SKM-1 treated with dmso at 0.1 percent for 144 hours (cell line): ENCODE measurements around the gene SPOP.

Experiments used
- DNase-seq: peaks from one replicate; lab custom pipeline; 2025; ENCODE audit not compliant: unreplicated experiment; lab: John Stamatoyannopoulos, UW

The SPOP gene

DNA sequence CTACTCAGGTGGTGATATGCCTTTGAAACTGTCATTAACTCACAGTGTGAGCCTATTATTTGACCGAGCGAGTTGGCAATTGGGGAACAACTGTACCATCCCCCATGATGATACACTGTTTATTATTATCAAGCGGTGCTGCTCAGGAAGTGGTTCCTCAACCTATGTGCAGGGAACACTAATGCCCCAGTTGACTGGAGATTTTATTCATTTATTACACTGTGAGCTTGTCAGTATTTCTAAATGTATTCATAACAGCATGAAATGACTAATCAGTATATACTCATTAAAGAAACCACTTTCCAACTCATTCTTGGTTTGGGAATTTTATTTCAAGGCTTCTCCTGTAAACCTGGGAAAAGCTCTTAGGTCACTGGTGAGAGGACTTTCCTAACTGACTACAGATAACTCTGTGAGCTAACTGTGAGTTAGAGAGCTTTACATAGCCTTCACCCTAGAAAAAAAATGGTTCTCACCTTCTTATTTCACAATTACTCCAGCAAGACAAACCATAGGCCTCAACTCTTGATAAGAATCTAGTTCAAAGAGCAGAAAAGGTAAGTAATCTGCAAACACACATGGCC is 59.8 kb downstream of the SPOP start:
- no peak for DNase-seq

DNA sequence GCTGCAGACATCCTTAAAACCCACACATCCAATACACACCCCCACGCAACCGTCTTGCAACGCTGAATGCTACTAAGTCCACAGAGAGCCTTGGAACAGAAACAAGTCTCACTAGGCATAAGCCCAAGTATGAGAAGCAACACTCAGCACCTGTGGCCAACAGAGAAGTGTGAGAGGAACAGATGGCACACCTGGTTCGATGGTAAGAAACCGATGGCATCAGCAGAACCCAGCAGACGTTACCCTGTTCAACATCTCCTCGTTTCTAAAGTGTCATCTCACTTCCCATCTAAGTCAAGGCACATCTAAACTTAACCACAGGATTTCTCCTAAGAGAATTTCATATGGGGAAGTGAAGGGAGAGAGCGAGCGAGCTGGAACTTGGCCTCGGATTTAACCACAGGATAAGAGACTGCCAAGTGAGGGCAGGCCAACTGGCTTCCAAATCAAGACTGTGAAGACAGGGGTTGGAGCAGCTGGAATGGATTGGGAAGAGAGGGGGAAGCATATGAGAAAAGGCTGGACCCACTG is 61.2 kb downstream of the SPOP start:
- DNase-seq: no peak

DNA sequence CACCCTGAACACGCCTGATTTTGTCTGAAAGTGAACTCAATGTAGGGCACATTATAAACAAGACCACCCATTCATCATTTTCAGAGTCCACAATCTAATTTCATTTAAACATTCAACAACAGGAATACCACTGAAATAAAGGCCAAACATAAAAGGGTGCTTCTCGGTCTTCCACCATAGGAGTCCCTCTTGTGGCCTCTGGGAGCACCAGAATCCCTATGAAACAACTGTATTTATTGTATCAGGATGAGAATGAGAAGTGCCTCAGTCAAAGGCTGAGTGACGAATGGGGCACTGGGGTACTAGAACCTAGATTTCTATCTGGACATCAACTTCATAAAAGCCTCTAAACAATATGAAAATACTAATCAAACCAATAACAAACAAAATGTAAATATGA is 61.8 kb downstream of the SPOP start:
- no peak for DNase-seq

DNA sequence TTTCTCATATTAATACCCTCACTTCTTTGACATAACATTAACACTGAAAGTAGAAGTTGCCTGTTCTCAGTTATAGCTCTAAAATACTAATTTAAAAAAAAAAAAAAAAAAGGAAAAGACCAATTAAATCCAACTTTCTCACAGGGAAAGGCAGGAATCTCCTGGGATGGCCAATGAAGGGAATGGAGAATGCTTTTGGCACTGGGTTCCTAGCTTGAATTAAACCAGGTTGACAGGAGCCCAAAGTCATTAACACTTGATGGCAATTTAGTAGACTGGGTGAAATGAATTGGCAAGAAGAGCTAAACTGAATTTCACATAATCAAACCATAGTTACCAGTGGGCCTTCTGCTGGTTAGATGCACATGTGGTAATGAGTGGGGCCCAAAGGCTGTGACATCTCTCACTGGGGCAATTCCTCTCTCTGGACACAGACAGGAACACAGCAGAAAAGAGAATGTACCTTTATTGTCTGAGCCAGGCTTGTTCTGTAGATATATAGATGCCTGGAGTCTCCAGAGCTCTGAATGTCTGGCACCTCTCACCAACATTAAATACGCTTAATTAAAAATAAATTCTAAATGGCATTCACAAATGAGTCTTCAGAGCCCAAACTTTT is 64.6 kb downstream of the SPOP start:
- no peak for DNase-seq

DNA sequence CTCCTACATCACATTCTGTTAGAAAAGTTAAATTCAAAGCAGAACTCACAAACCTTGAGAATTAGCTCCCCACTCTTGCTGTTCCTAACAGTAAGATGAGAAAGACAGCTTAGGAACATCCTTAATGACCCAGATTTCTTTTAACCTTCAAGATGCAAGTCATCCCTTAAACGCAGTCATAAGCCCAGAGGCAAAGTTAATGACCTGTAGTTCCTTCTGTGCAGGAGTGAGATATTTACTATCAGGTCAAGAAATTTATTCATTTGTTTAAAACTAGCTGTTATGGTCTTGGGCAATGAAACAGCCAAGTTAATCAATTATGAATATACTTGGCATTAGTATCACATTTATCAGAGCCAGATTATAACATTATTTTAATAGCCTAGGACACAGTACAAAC is 65.2 kb downstream of the SPOP start:
- DNase-seq: no peak

DNA sequence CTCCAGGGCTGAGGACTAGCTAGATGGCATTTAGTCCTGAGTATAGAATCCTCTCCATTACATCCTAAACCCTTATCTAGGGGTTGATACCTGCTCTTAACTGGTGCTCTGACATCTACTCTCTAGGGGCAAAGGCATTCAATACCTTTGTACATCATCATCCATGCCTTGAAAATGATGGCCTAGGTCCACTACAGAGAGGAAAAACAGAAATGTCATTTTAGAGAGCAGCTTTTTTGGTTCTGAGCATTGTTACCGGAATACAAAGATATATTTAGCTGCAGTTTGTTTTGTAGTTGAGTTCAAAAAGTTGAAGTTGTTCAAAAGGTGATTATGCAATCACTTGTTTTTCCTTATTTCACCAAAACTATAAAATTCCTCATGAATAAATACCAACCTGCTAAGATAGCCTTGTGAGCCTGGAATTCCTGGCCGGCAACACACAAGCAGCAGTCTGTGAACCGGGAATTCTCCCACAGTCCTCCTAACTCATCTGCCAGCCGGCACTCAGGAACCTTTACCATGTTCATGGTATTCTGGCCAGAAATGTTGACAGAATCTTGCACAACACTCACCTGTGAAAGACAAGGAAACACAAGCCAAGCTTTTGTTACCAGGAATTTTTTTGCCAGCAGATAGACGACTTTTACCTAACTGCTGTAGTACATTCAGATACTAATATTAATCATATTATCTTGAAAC is 66.9 kb downstream of the SPOP start:
- no peak for DNase-seq

DNA sequence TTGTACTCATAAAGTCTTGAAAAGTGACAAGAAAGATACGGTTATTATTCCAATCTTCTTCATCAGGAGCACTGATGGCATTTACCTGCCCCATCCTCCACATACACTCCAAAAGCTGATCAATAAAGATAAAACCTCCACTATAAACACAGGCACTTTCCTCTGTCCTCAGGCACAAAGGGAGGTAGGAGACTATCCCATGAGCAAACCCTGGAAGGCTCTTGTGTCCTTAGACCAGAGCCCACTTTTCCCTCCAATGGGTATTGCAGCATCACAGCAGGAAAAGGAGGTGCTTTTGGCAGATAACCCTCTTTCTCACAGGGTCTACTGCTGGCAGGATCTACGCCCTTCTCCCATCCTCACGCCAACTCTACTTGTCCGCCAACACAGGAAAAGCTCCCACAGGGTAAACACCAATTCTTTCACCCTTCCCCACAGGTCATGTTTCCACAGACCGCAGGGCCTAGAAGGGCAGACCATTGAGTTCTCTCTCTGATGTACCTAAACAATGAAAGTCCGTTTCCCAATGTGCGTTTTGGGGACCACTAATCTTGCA is 73.5 kb downstream of the SPOP start:
- DNase-seq: no peak

DNA sequence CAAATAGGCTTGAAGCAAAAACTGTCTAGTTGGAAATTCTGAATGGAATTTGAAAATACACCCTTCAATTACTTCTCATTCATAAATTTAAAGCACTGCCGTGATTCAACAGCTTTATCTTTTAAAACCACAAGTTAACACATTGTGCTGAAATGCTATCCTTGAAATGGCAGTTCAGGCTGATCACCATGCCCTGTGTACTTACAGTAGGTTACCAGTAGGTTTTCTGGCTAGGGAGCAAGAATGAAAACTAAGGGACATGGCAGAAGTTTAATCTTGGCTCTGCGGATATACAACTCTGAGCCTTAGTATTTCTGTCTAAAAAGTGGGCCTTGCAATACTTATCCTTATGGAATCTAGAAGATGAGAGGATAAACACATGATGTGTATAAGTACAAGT is 74.2 kb downstream of the SPOP start:
- no peak for DNase-seq

DNA sequence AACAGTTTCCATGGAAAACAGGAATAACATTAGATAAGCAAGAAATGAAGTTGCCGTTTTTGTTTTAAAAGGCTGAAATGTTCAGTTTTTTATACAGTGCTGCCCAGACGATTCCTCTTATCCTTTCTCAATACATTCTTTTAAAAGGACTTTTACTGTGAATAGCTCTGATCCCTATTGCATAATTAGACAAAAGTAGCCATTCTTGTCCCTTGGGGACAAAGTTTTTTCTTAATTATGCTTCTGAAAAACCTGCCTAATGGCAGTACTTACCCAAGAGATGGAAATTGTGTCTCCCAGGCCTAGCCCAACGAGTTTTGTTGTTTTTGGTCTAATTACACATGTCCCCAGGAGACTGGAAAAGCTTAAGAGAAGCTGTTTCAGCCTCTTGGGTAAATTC is 74.7 kb downstream of the SPOP start:
- DNase-seq: no peak

DNA sequence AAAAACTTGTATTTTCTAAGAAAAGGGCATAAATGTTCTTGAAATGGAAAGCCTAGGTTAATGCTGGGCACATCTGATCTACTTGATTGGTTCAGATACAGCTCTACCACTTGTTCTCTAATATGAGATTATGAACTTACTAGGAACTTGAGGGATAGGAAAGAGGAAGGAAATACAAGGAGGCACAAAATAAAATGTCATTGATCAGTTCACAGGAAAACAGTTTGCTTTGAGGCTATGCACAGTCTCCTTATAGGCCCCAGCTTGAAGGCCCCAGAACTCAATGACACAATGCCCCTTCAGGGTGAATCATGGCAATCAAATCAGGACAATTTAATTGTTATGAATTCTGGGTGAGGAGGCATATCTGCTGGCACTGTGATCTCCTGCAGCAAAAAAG is 75.1 kb downstream of the SPOP start:
- no peak for DNase-seq

DNA sequence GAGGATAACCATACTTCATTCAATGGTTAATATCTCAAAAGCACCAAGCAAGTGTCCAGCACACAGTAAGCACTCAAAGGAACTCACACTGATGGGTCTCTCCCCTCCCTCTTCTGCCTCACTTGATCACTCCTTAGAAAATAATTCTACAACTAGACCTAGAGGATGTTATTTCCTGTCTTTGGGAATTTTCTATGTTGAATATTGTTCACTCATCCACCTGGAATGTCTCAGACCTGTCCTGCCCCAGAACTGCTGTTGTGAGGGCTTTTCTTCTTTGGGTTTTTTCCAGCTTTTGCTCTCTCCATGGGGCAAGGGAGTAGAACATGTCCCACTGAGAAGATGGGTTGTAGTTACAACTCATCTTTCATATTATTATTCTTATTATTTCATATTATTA is 76.9 kb downstream of the SPOP start:
- no peak for DNase-seq

DNA sequence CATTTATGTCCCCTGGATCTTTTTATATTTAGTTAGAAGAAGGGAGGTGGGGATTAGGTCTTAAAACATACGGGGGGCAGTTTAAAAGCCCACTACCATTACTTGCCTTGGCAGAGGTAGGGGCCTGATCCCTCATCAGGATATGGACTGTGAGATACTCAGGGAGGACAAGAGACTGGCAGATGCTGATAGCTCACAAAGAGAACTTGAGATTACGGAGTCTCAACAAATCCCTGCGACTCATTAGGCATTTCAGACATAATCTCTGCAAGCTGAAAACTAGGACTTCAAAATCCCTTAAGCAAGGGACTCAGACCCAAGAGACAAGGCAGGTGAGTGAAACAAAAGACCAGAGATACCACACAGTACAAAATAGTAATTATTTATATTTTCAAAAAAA is 79.0 kb downstream of the SPOP start:
- DNase-seq: no peak

DNA sequence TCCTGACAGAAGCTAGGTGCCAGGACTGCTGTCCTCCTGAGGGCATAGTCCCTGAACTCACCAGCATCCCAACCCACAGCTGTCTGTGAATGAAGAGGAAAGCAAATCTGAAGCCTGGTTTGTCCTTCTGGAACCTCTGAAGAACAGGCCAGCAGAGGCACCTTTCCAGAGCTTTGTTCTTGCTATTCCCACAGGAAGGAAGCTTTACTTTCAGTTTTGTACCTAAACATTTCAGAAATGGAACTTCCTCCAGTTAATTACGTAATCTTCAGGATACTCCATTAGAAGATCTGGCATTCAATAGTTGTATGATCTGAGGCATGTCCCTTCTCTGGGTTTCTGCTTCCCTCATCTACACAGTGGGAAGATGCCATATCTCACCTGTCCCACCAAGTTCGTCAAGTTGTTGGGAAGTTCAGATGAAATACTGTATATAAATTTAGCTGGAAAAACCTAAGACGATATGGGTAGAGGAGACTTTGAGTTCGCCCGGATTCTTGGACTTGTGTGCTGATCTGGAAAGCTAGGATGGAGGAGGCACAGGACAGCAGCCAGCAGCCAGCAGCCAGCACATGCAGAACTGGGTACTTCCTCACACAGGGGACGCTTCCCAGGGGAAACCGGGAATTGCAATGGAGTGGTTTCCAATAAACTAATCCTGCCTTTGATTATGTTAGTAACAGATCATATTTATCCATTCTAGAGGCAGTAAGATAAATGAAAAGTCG is 79.8 kb downstream of the SPOP start:
- no peak for DNase-seq

DNA sequence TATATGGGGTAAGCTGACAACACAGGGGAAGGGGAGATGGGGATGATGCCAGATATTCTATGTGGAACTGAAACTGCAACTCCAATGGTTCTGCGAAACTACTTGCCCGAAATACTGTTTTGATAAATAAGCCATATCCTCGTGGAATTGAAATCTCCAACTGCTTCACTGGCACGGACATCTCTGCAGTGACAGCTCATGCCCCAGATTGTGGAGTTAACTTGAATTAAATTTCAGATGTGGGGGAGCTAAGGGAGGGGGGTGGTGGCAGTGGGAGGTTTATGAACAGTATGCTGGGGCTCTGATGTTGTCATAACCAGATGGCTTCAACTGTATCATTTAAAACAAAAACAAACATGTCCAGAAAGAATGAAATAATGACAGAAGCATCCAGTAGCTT is 80.5 kb downstream of the SPOP start:
- DNase-seq: no peak

DNA sequence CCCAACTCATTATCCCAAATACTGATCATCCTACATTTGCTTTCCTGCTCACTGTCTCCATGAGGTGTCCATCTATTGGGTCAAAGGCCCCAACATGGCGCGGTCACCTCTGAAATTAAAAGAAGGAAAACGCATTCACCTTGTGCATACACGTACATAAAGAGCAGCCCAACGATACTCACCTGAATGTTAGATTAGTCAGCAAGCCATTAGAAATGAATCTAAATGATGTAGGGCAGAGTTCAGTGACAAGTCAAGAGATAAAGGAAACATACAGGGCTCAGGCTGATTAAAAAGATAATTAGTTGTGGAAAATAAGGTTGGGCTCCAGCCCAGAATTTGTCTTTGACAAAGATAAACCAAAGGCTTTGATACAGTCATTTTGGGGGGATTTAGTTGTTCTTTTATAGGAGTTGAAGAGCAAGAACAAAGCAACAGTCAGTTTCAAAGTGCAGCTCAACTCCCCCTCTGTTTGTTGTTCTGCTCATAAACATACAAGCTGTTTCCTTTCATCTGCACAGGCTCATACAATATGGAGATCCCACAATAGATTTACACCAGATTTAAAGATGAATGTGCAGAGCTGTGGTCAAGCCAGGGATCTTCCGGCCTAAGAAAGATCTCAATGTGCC is 81.2 kb downstream of the SPOP start:
- DNase-seq: no peak

DNA sequence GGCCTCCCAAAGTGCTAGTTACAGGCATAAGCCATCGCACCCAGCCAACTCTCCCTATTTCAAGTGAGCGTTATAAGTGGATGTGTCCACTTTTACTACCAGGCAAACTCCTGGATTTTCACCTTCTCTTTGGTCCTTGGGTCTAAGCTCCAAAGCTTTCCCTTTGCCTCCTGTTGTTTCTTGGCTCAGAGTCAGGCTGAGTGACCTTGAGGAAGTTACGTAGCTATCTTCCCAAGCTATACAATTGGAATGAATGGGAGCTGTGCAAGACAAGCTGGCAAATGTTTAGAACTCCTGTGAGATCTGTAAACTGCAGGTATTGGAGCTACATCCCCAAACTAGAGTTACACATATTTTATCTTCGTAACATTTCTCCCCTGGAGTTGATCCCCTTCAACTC is 81.9 kb downstream of the SPOP start:
- DNase-seq: no peak

DNA sequence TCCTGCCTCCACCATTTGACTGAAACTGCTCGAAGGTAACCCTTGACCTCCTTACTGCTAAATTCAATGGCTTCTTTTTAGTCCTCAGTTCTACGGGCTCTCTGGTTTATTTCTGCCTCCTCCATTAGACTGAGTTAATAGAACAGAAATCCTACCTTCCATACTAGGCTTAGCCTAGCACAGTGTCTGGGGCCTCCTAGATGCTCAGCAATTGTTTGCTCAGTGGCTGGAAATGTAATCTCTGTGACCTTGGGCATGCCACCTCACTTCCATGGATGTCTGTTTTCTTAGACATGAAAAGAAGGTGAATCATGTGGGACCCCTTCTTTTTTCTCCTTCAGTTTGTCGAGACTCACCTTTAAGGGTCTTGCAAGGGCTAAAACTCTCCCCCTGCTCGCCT is 82.6 kb downstream of the SPOP start:
- no peak for DNase-seq

DNA sequence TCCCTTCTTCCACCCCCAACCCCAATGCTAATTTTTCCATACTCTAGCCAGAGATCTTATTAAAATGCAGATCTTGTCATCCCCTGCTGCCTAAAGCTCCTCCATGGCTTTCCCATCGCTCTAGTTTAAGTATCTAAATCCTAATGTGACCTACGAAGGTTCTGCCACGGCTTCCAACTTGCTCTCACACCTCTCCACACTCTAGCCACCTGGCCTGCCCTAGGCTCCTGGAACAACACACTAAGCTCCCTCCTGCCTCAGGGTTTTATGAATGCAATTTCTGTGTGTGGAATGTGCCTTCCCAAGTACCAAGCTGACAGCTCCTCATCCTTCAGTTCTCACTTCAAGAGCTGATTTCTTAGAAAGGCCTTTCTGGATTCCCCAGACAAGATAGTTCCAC is 85.6 kb downstream of the SPOP start:
- DNase-seq: no peak

DNA sequence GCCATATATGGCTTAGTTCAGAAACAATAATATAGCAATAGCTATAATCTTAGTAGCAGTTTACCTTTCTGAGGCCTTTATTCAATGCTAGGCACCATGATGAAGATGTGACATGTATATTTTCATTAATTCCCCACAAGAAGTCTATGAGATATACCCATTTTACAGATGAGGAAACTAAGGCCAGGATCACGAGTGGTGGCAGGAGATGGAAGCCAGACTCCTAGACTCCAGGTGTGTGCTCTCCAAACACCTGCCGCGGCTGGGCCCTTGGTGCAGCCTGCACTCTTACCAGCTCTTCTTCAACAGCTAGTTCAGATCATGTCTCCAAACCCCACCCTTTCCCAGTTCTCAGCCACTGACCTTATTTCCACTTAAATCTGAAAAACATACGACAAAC is 87.0 kb downstream of the SPOP start:
- DNase-seq: no peak

DNA sequence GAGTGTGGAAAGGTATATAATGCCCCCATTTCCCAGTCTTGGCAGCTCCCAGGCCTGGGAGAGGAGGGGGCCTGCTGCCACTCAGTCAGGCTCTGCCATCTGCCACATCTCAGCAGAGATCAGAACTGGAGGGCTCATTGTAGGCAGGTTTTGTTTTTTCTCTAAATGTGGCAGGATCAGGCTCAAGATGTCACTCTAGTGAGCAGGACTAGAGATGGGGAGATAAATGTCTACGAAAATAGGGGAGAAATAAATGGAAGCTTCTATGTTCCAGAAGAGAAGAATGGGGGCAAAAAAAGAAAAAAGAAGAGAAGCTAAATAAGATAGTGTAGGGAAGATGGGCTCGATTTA is 88.3 kb downstream of the SPOP start:
- no peak for DNase-seq
